Peyer's patch (tissue), 4 donors: Measurements from ENCODE around the gene DEFB112.

Experiments used
- CTCF ChIP-seq, 6 experiments: fragments of 450-650 bp in 4 of 6; fragments of 200-600 bp in 2 of 6; sonication (generic) in 1 of 6; IDR thresholded peaks; one replicate each; pipeline ENCODE4 v1.5.1; 2017 to 2019; ENCODE audit warnings: antibody characterized with exemption in 6 of 6, mild to moderate bottlenecking in 3 of 6, moderate library complexity in 1 of 6
- POLR2A ChIP-seq, 2 donors: fragments of 450-650 bp; IDR thresholded peaks; one replicate each; pipeline ENCODE4 v1.5.1; 2017; ENCODE audit warnings: antibody characterized with exemption in 2 of 2, mild to moderate bottlenecking in 2 of 2, moderate library complexity in 2 of 2

DNA sequence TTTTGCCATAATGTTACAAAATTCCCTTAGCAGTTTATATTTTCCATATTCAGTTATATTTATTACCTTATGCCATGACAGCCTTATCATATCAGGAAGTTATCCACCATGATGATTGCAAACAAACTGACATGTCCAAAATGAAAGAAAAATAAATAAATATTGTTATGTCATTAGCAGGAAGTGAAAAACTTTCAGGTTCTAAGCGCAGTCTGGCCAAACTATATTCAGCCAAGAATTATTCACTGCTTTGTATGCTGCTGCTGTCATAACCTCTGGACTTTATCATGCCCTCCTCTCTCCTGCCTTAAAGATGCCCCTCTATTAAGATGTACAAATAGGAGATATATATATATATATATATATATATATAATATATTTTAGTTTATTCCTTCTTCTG lies 27.7 kb upstream of the DEFB112 start:
- no peak for TF ChIP-seq CTCF (IDR thresholded peaks at IDR 0.05)
- no peak for TF ChIP-seq POLR2A (IDR thresholded peaks at IDR 0.05)
